Activated CD4-positive, CD25-positive, alpha-beta regulatory T cell (primary cell): ENCODE measurements around the gene TRNT1.

ENCODE experiments used
- DNase-seq, 4 experiments: peaks; one replicate each; lab custom pipeline; 2025; lab: John Stamatoyannopoulos, UW

Gene TRNT1

DNA sequence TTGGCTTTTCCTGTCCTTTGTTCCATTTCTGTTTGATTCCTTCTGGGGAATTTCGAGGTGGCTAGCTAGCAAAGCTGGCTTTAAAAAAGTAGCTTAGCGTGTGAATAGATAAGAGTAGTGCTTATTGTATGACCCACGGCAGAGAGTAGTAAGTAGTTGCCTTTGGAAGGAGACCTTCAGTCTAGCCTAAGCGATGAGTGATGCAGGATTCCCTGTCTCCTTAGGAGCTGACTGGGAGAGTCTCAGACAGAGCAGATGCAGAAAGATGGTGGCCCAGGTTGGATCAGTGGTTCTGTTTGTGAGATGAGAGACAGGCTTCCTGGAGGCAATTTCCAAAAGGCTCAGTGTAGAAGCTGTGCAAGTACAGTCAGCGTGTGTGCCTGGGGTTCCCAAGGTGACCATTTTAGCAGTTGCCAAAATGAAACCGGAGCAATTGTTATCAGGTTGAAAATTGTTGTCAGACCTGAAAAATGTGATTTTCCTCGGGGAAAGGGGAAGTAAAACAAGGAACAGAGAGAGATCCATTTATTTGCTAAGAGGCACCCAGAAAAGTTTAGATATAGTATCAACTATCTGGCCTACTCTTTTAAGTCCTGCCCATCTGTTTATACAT is 15.9 kb upstream of the TRNT1 start:
- no peak for DNase-seq

DNA sequence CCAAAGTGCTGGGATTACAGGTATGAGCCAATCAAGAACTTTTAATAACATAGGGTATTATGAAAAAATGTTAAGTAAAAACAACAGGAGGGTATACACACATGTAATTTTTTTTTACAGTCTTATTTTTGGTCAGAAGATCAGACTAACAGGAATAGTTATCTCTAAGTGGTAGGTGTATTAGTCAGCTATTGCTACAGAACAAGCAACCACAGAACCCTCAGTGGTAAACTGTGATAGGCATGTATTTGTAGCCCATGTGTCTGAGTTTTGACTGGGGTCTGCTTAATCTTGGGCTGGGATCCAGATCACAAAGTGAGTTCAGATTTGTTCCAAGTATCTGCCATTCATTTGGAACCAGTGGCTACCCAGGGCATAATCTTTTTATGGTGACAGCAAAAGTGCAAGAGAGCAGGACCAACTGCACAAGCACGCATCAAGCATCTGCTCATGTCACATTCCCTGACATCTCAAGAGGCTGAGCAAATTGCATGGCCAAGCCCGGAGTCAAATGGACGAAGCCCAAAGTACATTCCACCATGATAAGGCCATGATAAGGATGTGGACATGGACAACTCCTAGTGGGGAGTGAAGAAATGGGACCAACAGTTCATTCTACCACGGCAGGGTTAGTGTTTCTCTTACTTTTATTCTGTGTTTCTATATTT is 13.6 kb upstream of the TRNT1 start:
- no peak for DNase-seq

DNA sequence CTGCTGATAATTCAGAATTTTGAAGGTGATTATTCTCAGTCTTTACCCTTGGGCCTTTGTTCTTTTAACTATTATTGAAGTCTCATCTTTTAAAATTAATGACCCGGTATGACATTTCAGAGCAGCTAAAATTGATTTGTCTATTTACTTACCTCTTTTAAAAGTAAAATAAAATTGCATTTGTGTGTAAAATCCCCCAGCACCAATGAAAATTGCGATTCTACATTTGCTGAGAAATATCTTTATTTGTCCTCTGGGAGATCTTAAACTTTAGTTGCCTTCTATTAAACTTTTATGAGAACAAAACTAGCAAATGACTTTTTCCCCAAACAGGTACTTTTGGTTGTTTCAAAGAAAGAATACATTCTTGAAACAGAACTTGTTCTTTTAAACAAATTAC is 9.1 kb upstream of the TRNT1 start:
- DNase-seq = no peak

DNA sequence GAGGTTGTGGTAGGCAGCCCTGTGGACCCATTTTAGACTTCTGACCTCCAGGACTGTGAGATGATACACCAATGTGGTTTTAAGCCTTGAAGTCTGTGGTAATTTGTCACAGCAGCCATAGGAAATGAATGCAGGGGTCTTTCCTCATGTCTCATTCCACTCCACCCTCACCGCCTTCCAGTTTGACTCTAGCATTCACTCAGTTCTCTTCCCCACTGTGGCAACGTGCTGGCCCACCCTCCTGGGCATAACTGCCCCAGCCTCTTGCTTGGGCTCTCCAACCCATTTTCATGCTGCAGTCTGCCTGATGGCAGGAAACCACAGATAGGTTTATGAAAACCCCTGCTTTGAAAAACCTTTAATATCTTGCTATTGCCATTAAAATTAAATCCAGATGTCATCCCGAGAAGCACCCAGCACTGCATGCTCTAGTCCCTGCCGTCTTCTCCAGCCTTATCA is 7.3 kb upstream of the TRNT1 start:
- no peak for DNase-seq

DNA sequence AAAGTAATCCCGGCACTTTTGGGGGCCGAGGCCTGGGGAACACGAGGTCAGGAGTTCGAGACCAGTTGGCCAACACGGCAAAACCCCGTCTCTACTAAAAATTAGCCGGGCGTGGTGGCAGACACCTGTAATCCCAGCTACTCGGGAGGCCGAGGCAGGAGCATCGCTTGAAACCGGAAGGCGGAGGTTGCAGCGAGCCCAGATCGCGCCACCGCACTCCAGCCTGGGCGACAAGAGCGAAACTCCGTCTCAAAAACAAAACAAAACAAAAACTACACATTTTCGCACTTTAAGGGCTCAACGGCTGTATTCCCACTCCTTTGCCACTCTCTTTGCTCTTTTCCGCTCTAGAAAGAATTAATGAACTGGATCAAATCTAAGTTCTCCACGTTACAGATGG is 763 bp upstream of the TRNT1 start:
- DNase-seq = no peak

DNA sequence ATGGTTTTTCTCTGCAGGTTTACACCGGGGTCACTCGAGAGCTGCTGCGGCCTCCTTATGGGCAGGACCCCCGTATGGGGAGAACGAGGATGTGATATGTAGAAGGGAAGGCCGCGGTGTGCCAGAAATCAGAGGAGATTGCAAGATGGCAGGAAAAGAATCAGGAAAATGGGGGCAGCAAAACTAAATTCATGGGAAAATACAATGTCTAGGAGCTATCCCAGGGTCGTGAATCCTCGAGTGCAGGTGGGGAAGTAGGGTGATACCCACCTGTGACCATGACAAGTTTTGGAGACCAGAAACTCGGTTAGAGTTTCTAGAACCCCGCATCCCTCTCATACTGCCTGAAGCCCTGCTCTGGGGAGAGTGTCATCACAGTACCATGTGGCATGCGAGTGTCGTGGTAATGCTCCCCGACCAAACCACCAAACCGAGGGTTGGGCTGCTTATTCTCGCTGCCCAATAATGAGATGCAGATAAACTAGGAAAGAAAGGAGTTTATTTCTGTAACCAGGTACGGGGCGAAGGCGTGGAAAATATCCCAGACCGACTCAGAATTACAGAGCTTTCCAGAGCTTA is 781 bp downstream of the TRNT1 start:
- DNase-seq = peak in 2 of 4 experiments; percentile 6 to 36

DNA sequence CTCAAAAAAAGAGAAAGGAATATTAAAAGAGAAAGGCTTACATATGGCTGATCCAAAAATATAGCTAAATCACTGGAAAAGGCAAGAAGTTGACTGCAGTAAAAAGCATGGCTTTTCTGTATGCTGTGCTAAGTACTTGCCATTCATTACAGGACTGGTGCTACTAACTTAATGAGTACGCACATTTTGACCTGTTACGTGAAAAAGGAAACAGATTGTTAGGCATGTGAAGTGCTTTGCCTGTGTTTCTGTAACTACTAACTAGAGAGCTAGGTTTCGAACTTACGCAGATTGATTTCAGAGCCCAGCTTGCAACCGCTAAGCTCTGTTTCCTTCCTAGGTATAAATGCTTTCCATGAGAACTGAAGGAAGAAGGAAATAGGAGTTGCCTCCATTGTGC is 2.8 kb downstream of the TRNT1 start:
- no peak for DNase-seq

DNA sequence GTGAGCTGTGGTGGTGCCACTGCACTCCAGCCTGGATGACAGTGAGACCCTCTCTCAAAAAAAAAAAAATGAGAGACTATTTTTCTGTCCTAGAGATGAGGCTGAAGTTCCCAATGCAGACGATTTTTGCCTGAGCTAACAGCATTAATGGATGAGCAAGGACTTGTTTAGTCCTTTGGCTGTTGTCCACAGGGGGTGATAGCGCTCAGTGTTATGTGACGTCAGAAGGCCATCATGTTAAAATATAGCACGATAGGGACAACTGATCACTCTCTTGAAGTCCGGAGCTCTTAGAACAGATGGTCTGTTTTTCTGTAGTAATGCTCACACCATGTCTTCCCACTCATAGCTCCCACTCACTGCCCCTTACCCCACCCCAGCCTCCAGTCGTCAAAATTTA is 6.8 kb downstream of the TRNT1 start:
- no peak for DNase-seq

DNA sequence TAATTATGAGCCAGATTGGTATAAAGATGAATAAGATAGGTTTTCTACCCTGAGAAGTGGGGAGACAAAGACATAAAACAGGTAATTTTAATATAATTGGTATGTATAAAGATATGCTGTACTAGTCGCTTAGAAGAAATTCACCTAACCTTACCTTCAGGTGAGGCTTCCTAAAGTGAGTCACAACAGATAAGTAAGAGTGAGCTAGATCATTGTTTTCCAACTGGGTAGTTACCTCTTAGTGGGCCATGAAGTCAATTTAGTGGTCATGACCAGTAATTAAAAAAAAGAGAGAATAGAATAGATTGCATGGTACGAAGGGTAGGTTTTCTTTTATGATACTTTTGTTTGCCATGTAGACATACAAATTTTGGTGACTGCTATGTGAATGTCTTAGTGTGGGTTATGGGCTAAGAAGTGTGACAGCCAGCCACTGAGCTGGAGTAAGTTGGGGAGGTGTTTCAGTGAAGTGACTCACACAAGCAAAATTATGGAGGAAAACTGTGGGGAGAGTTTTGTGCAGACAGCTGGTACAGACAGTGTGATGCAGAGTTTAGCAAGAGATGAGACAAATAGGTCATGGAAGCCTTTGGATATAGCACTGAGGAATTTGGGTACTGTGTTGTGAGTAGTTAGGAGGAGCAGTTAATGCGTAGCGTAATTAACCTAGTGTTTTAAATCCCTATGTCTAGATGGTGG is 8.2 kb downstream of the TRNT1 start:
- no peak for DNase-seq

DNA sequence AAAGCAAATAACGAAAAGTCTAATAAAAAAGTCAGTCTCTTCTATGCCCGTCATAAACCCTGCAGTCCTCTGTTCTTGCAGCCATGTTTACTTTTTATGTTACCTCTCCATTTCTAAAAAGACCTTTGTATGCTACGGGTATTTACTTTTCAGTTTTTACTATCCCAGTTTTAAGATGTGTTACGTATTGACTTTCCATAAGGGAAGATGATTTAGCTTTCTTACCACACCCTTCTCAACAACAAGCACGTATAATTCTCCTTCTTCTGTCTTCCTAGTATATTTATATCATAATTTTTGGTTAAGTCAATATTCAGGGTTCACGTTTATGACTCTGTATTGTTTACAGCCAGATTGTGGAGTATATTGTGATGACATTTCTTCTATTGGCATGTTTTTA is 10.8 kb downstream of the TRNT1 start:
- no peak for DNase-seq

DNA sequence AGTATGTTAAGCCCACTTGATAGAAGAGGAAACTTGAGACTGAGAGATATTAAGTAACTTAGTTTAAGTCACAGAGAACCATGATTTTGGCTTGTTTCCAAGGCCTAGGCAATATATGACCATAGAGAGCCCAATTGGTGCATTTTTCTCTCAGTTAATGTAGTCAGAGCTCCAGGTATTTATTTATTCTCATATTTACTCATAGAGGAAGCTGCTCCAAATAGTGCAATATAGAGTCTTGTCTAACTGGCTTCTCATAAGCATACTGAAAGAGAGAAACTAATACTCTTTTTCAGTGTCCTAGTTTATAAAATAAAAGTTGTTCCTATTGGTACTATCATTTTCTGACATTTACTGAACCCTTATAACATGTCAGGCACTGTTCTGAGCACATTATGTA is 15.2 kb downstream of the TRNT1 start:
- DNase-seq = no peak

DNA sequence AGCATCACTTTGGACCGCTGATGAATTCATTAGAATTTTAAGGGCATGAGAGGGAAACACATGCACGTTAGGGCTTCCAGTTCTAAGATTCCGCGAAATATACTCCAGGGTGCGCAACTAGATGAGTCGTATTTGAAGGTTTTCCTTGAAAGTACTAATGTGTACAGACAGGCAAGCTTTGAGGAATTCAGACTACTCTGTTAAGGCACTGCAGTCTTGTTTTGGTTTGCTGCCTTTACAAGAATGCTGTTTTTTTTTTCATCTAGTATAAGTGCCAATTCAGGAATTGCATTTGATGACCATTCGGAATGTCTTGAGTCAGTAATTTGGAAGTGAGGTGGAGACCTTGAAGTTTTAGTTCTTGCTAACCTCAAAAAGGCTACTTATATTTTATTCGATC is 19.1 kb downstream of the TRNT1 start:
- no peak for DNase-seq

DNA sequence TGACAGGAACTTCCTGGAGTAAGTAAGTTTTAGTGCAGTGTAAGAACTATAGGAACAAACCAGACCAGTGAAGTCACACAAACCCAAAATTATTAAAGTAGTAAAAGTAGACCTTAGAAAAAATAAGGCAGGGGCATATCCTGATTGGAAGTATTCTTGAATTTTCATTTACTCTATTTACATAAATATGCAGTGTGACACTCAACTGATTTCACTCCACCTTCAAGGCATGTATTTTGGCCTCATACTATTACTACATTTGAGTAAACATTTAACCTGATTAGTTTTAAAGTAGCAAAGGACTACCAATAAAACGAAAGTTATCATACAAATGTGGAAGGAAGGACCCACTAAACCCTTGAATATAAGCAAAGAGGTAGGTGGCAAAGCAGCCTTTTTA is 22.8 kb downstream of the TRNT1 start:
- no peak for DNase-seq

DNA sequence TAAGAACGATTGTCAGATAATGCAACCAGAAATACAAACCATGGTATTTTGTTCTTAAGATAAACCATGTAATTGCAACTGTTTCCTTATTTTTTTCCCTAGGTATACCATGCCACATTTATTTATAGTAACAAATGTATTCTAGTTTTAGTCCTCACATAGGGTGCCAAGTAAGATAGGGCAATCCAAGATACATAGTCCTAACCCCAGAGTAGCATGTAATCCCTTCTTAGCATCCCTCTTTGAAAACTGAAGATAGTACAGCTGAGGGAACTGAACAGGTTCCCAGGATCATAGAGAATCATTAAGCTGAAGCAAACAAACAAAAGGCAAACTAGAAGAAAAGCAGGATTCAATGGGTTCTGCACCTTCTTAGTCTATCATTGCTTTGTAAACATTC is 24.8 kb downstream of the TRNT1 start:
- no peak for DNase-seq

DNA sequence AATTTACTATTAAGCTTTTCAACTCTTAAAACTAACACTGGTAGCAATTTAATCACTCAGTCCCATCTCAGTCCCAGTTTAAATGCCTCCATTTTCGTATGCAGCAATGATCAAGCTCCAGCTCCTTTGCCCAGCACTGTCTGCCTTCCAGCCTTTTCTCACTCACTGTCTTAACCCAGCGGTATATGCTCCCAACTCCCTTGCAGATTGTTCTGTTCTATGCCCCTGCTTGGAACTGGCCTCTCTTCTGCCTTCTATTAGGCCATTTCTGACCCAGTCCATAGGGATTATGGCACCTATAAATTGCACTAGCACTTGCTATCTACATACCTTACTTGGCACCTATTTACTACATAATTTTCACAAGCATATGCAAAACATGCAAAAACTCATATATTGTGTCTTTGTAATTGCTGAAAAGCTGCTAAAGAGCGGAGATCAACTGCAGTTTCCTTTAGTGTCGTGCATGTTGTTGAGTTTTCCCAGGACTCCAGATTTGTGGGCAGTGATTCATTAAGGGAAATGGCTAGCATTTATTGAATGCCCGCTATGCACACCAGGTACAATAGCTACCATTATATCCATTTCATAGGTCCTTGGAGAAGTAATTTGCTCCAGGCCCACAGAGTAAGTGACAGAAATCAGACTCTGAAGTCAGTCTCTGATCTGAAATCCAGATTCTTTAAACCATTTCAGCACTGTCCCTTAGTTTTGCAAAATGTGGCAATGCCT is 28.3 kb downstream of the TRNT1 start:
- DNase-seq = no peak

DNA sequence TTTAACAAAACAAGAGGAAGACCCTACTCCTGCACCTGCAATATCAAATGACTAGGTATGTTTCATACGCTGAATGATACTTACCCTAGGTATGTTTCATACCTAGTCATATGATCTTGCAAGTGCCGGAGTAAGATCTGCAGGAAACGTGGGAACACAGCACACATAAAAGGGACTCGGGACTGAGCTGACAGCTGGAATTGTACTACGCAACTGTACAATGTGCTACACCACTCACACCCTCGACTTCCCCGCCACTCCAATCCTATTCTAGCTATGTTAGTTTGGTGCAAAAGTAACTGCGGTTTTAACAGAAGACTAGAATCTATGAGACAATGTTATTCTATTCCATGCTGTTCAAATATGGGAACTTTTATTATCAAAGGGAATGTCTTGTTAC is 30.7 kb downstream of the TRNT1 start:
- DNase-seq = no peak

DNA sequence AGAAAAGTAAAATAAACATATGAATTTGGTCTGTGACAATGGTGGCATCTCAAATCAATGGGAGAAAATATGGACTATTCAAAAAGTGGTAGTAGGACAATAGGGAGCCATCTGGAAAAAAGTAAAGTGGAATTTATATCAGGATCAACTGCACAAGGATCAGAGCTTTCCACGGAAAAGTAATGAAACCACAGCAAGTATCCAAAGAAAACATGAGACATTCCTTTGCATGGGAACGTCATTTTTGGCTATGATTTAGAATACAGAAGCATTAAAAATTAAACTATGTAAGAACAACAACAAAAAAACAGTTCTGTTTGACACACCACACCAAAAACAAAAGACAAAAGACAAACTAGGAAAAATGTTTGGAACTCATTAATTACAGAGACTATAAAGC is 34.1 kb downstream of the TRNT1 start:
- DNase-seq = no peak

DNA sequence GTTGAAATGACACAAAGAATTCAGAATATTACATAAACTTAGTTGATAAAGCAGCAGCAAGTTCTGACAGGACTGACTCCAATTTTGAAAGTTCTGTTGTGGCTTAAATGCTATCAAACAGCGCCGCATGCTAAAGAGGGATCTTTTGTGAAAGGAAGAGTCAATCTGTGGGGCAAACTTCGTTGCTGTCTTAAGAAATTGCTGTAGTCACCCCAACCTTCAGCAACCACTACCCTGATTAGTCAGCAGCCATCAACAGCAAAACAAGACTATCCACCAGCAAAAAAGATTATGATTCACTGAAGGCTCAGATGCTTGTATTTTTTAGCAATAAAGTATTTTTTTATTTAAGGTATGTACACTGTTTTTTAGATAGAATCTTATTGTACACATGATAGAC is 38.5 kb downstream of the TRNT1 start:
- DNase-seq = no peak

DNA sequence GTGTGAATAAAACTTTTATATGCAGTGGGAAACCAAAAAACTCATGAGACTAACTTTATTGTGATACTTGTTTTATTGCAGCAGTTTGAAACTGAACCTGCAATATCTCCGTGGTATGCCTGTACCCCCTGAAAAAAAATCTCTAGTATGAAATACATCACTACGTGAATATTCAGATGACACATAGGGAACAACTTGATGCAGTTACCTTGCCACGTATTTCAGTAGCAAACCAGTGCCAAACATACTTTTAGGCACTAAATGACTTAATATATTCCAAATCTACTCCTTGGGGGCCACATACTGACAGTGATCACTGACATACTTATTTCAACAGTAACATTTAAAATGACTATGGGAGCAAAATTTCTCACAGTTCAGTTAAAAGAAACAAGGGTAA is 38.9 kb downstream of the TRNT1 start:
- no peak for DNase-seq

DNA sequence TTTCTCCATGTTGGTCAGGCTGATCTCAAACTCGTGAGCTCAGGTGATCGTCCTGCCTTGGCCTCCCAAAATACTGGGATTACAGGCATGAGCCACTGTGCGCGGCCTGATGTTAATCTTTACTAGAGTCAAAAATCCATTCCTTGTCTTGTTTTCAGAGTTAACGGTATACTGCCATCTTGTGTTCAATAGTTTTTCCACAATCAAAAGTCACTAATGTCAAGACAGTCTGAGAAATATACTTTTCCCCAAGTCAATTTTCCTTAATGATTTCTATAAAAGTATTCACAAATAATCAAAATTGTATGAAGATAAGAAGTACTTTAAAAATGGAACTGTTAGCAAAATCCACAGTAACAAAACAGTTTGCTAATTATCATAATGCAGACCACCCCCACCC is 44.3 kb downstream of the TRNT1 start:
- DNase-seq = no peak

DNA sequence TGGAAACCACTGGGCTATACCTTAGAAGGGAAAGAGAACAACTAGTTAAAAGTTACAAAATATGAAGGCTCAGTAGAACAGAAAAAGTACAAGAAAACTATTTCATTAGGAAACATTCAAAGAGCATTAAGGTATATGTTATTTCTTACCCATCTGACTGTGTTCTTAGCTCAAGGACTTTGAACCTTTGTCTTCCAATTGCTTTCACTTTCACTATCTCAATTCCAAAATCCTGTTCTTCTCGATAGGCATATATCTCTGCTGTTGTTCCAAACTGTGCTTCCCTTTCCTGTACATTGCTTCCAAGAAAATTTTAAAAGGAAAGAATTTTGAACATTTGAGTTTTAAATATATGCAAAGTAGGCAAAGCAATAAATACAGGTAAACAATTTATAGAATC is 45.9 kb downstream of the TRNT1 start:
- DNase-seq = no peak

DNA sequence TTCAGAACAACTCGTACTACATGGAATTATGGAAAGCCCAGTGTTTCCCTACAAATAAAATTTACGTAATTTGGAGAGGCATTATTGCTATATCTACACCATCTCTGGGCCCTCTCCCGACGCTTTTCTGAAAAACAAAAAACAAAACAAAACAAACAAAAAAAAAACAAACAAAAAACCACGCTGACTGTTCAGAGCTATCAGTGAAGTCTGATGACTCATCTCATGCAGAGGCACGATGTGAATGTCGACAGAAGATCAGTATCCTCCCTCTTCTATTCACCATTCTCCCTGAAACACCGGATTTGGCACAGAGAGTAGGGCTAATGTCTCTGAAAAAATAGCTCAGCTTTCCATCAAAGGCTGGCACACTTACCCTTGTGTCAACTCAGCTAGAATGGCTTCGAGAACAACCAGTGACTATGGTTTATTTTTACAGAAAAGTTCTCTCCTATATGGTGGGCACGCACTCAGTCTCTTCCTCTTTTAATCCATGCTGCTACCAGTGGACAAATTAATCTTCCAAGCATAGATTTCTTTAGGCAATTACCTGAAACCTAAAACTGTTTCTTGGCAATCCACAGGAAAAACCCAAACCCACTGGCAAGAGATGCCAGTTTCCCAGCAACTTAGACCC is 51.2 kb downstream of the TRNT1 start:
- no peak for DNase-seq
